OCI-LY7 (cell line): ENCODE data around the gene ADD2. TPM values are rescaled to one million over a fixed set of nuclear protein-coding genes. Genes with fewer than 3 reads are reported as not detected.

Experiments
- BruUV-seq: library from RNA; stranded (reverse); fragments of 400-500 nt; replicated peaks from 2 replicates; lab custom pipeline; 2021; lab: Mats Ljungman, UMichigan
- CTCF ChIA-PET: fragments of 300-600 bp; sonication (Branson Sonifier 250); formaldehyde crosslinking; loops from one replicate; lab custom pipeline; 2022; ENCODE audit warnings: antibody characterized with exemption; ENCODE audit not compliant: unreplicated experiment; lab: Charles Lee
- POLR2A ChIA-PET: fragments of 300-600 bp; sonication (Branson Sonifier 250); formaldehyde crosslinking; loops from one replicate; lab custom pipeline; 2022; ENCODE audit warnings: antibody characterized with exemption; lab: Charles Lee
- DNase-seq: peaks from one replicate; pipeline ENCODE4 v3.0.0-alpha.2; 2015; ENCODE audit warnings: low spot score
- H2AFZ ChIP-seq: fragments of 200-600 bp; sonication (generic), shearing (Covaris generic); 2 replicates; pipeline ENCODE4 v1.6.1; 2014; ENCODE audit warnings: mild to moderate bottlenecking, antibody characterized with exemption, low read length, moderate library complexity
- H3K27ac ChIP-seq: fragments of 200-600 bp; sonication (generic); 2 replicates; pipeline ENCODE4 v1.5.1; 2014; ENCODE audit warnings: mixed run types, low read depth, mild to moderate bottlenecking, moderate library complexity, low read length, inconsistent platforms; ENCODE audit not compliant: poor library complexity, severe bottlenecking
- H3K36me3 ChIP-seq: fragments of 200-600 bp; sonication (generic); 2 replicates; pipeline ENCODE4 v1.6.1; 2014; ENCODE audit warnings: mild to moderate bottlenecking, antibody characterized with exemption, low read length, moderate library complexity, mixed read lengths; ENCODE audit not compliant: insufficient read depth
- H3K4me1 ChIP-seq: fragments of 200-600 bp; sonication (generic); 2 replicates; pipeline ENCODE4 v1.5.1; 2014; ENCODE audit warnings: mild to moderate bottlenecking, low read length; ENCODE audit not compliant: insufficient read depth, poor library complexity, severe bottlenecking
- H3K4me2 ChIP-seq: fragments of 200-600 bp; sonication (generic); 2 replicates; pipeline ENCODE4 v1.6.1; 2014; ENCODE audit warnings: mild to moderate bottlenecking, low read length
- H3K4me3 ChIP-seq: fragments of 200-600 bp; sonication (generic); 2 replicates; pipeline ENCODE4 v1.5.1; 2014; ENCODE audit warnings: mild to moderate bottlenecking, low read depth, low read length; ENCODE audit not compliant: poor library complexity, severe bottlenecking
- H3K79me2 ChIP-seq: fragments of 200-600 bp; sonication (generic); 2 replicates; pipeline ENCODE4 v1.6.1; 2016; ENCODE audit warnings: low read depth, mild to moderate bottlenecking, low read length, moderate library complexity, mixed read lengths; ENCODE audit not compliant: insufficient read depth
- H3K9me2 ChIP-seq: fragments of 200-600 bp; sonication (generic); 2 replicates; pipeline ENCODE4 v1.6.1; 2016; ENCODE audit warnings: mild to moderate bottlenecking, low read length, mixed read lengths; ENCODE audit not compliant: insufficient read depth
- H3K9me3 ChIP-seq: fragments of 200-600 bp; sonication (generic); 2 replicates; pipeline ENCODE4 v1.6.1; 2014; ENCODE audit warnings: mild to moderate bottlenecking, mixed run types, low read length, mixed read lengths
- H4K20me1 ChIP-seq: fragments of 200-600 bp; sonication (generic); 2 replicates; pipeline ENCODE4 v1.6.1; 2014; ENCODE audit warnings: mild to moderate bottlenecking, antibody characterized with exemption, low read length, moderate library complexity, mixed read lengths; ENCODE audit not compliant: insufficient read depth
- EZH2phosphoT487 ChIP-seq: fragments of 200-600 bp; sonication (generic); IDR thresholded peaks from 2 replicates; pipeline ENCODE4 v1.6.1; 2018; ENCODE audit warnings: low read depth, borderline replicate concordance, mild to moderate bottlenecking, mixed run types, antibody characterized with exemption, low read length, moderate library complexity, mixed read lengths
- intact Hi-C: fragments of 100-400 bp; cut with micrococcal nuclease; formaldehyde crosslinking; loops from one replicate; pipeline ENCODE4 v1.10.0; 2022; ENCODE audit not compliant: unreplicated experiment
- total RNA-seq, 2 experiments: library from RNA; depleted of rRNA in 1 of 2; stranded (reverse); fragments of >200 nt in 1 of 2; shearing (Covaris generic) in 1 of 2; gene quantifications; 2 replicates each; pipeline ENCODE4 v1.2.3, GENCODE V29; 2014 to 2022
- TF ChIP-seq, protein P1 (sequence below): fragments of 200-600 bp; sonication (generic); conservative IDR thresholded peaks from 2 replicates; pipeline ENCODE4 v1.5.1; 2014; ENCODE audit warnings: mild to moderate bottlenecking, antibody characterized with exemption, low read length, moderate library complexity, mixed read lengths

The ADD2 gene
- total RNA-seq, 2 experiments from 2014 or later = not detected

DNA sequence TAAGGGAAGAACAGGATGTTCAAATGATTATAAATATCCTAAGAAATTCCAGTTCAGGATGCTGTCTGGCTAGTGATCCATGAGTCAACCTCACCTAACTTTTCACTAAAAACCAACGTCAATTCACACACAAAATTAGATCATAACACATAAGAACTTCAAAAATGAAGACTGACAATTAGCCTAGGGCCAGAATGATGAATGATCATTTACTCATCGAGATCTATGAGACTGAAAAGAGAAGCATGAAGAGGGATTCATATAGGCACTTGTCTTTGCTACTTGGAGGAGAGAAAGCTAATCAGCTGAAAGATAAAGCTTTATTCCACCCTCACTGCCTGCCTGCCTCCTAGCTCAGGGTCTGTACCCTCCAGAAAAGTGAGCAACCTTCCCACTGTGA is 29.8 kb downstream of the ADD2 start:
- H3K27ac ChIP-seq = no peak overlapping the region
- POLR2A ChIA-PET = interaction anchor here (0.6 kb wide), 1 partner anchor 342 kb away, joined by 3 read pairs; no protein-coding TSS in a partner anchor
- H3K9me2 ChIP-seq = no peaks in the 10 kb centered on the region
- no peaks in the 10 kb centered on the region for H3K36me3 ChIP-seq
- TF ChIP-seq EZH2phosphoT487 = no peak
- TF ChIP-seq, protein P1, sequence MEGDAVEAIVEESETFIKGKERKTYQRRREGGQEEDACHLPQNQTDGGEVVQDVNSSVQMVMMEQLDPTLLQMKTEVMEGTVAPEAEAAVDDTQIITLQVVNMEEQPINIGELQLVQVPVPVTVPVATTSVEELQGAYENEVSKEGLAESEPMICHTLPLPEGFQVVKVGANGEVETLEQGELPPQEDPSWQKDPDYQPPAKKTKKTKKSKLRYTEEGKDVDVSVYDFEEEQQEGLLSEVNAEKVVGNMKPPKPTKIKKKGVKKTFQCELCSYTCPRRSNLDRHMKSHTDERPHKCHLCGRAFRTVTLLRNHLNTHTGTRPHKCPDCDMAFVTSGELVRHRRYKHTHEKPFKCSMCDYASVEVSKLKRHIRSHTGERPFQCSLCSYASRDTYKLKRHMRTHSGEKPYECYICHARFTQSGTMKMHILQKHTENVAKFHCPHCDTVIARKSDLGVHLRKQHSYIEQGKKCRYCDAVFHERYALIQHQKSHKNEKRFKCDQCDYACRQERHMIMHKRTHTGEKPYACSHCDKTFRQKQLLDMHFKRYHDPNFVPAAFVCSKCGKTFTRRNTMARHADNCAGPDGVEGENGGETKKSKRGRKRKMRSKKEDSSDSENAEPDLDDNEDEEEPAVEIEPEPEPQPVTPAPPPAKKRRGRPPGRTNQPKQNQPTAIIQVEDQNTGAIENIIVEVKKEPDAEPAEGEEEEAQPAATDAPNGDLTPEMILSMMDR = no peak
- no peak for DNase-seq
- no peak overlapping the region for H3K4me2 ChIP-seq
- no TSS peak for BruUV-seq
- H3K4me3 ChIP-seq = no peak overlapping the region
- no peaks in the 10 kb centered on the region for H4K20me1 ChIP-seq
- no peaks in the 10 kb centered on the region for H3K79me2 ChIP-seq
- H2AFZ ChIP-seq = no peak overlapping the region
- CTCF ChIA-PET = no interaction called here
- H3K9me3 ChIP-seq = no peaks in the 10 kb centered on the region
- intact Hi-C loops = no loop called here
- H3K4me1 ChIP-seq = no peaks in the 10 kb centered on the region

DNA sequence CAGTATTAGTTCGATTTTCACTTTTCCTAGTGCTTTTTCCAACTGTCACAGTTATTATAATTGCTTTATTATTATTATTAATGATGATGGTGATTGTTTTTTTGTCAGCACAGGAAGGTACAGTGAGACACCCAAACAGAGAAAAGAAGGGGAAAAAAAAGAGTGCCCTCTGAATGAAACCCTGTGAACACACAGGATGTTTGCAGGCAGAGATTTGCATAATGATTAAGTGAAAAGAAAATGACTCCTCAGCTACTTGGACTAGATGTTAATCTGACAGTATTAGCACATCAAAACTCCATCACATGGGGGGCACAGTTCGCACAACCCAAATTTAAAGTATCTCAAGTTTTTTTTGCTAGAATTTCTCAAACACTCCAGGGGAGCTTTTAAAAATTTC is 32.9 kb downstream of the ADD2 start:
- CTCF ChIA-PET = no interaction called here
- no peak overlapping the region for H3K27ac ChIP-seq
- H3K79me2 ChIP-seq = no peaks in the 10 kb centered on the region
- POLR2A ChIA-PET = no interaction called here
- intact Hi-C loops = no loop called here
- H2AFZ ChIP-seq = no peak overlapping the region
- no peak for DNase-seq
- H3K4me3 ChIP-seq = no peak overlapping the region
- no peak for TF ChIP-seq EZH2phosphoT487
- TF ChIP-seq, protein P1 = no peak
- H3K4me1 ChIP-seq = no peaks in the 10 kb centered on the region
- H3K36me3 ChIP-seq = no peaks in the 10 kb centered on the region
- no peaks in the 10 kb centered on the region for H4K20me1 ChIP-seq
- BruUV-seq = no TSS peak
- no peaks in the 10 kb centered on the region for H3K9me2 ChIP-seq
- H3K4me2 ChIP-seq = no peak overlapping the region
- no peaks in the 10 kb centered on the region for H3K9me3 ChIP-seq

DNA sequence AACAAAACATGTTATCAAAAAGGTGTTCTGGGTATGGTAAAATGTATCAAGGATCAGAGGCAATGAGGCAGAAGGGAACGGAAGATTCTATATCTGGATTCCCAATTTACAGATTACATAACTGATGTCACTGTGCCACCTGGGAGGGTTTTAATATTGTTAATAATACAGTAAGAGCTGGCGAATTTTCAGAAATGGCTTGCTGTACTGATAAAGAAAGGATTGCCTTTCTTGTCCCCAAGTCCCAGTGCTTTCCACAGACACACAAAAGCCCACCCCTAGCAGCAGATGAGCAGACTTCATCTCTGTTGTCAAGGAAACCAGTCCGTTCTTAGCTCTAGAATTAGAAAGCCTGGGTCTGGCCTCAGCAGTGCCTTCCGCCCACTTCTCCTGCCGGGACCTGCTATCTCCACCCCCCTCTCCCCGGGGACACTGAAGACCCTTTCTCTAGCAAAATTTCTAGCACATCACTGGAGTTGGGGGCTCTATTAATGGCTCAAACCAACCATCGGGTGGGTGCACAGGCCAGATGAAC is 34.3 kb downstream of the ADD2 start:
- DNase-seq = no peak
- H3K9me3 ChIP-seq = no peaks in the 10 kb centered on the region
- H2AFZ ChIP-seq = no peak overlapping the region
- no peak overlapping the region for H3K4me2 ChIP-seq
- H3K27ac ChIP-seq = no peak overlapping the region
- H3K4me1 ChIP-seq = no peaks in the 10 kb centered on the region
- POLR2A ChIA-PET = no interaction called here
- no peaks in the 10 kb centered on the region for H3K36me3 ChIP-seq
- no peaks in the 10 kb centered on the region for H3K79me2 ChIP-seq
- BruUV-seq = no TSS peak
- H4K20me1 ChIP-seq = no peaks in the 10 kb centered on the region
- no peak for TF ChIP-seq EZH2phosphoT487
- TF ChIP-seq, protein P1 = no peak
- intact Hi-C loops = no loop called here
- H3K9me2 ChIP-seq = no peaks in the 10 kb centered on the region
- no peak overlapping the region for H3K4me3 ChIP-seq
- CTCF ChIA-PET = no interaction called here
